ENCODE results near the gene ST6GAL1.
"Not testable (repeated sequence)": the region's sequence is repeated elsewhere in the genome, so short reads cannot be mapped to it uniquely, and the experiment has no call there.

ST6GAL1 gene

GRCh38 chr3:187025254-187025655 lies 94.9 kb downstream of the ST6GAL1 start:
- peak; percentile 51 for DNase-seq

GRCh38 chr3:187025656-187026316 lies 95.5 kb downstream of the ST6GAL1 start:
- DNase-seq, result peak; percentile 42

- no peak for DNase-seq
Measured at GRCh38 chr3:187026317-187026670, 96.0 kb downstream of the ST6GAL1 start.

GRCh38 chr3:187027531-187028278 lies 97.4 kb downstream of the ST6GAL1 start:
- peak; percentile 70 for DNase-seq

- no peak for DNase-seq
Measured at GRCh38 chr3:187031934-187032333, 101.6 kb downstream of the ST6GAL1 start.

- DNase-seq, result no peak
Measured at GRCh38 chr3:187036394-187036793, 106.1 kb downstream of the ST6GAL1 start.

GRCh38 chr3:187039100-187039722 lies 108.9 kb downstream of the ST6GAL1 start:
- DNase-seq, result no peak

- no peak for DNase-seq
Measured at GRCh38 chr3:187039723-187040414, 109.5 kb downstream of the ST6GAL1 start.

GRCh38 chr3:187040516-187041361 lies 110.4 kb downstream of the ST6GAL1 start:
- DNase-seq, result no peak

GRCh38 chr3:187041362-187042307 lies 111.3 kb downstream of the ST6GAL1 start:
- DNase-seq, result no peak

- no peak for DNase-seq
Measured at GRCh38 chr3:187042346-187042745, 112.0 kb downstream of the ST6GAL1 start.

GRCh38 chr3:187042874-187043458 lies 112.6 kb downstream of the ST6GAL1 start:
- no peak for DNase-seq

- DNase-seq, result no peak
Measured at GRCh38 chr3:187044206-187044605, 113.9 kb downstream of the ST6GAL1 start.

GRCh38 chr3:187044867-187045552 lies 114.7 kb downstream of the ST6GAL1 start:
- DNase-seq, result no peak

GRCh38 chr3:187046033-187046432 lies 115.7 kb downstream of the ST6GAL1 start:
- DNase-seq, result no peak

- no peak for DNase-seq
Measured at GRCh38 chr3:187049462-187050101, 119.3 kb downstream of the ST6GAL1 start.

GRCh38 chr3:187051066-187051465 lies 120.7 kb downstream of the ST6GAL1 start:
- no peak for DNase-seq

GRCh38 chr3:187051724-187052366 lies 121.5 kb downstream of the ST6GAL1 start:
- no peak for DNase-seq

- DNase-seq, result not testable (repeated sequence)
Measured at GRCh38 chr3:187052427-187052826, 122.1 kb downstream of the ST6GAL1 start.

Measured in activated CD8-positive, alpha-beta memory T cell treated with anti-CD3 and anti-CD28 coated beads, Interleukin-2, amount 50 U/mL, for 4 hours (primary cell).